Activated CD8-positive, alpha-beta T cell treated with anti-CD3 and anti-CD28 coated beads for 36 hours (primary cell): ENCODE measurements around the gene TGFBR2. TPM values are rescaled to one million over a fixed set of nuclear protein-coding genes. Genes with fewer than 3 reads are reported as not detected.
A peak's percentile ranks its signal among the peaks of the same experiment; 100 is the strongest.

ENCODE experiments used
- ATAC-seq: fragments of 200-7000 bp; cut with Tn5 transposase; one replicate; pipeline ENCODE4 v1.10.0; 2021; ENCODE audit warnings: mild to moderate bottlenecking, moderate library complexity
- CTCF ChIA-PET: fragments of 350-600 bp; sonication (Branson Sonifier 250); formaldehyde crosslinking; loops from one replicate; lab custom pipeline; 2021; ENCODE audit warnings: antibody characterized with exemption; lab: Charles Lee
- POLR2A ChIA-PET: fragments of 350-600 bp; sonication (Branson Sonifier 250); formaldehyde crosslinking; loops from one replicate; lab custom pipeline; 2021; ENCODE audit warnings: antibody characterized with exemption; lab: Charles Lee
- DNase-seq: peaks from one replicate; pipeline ENCODE4 v3.0.0-alpha.2; 2020
- H3K27ac Mint-ChIP-seq: one replicate; pipeline ENCODE4 v1.8.0; 2021; ENCODE audit warnings: mild to moderate bottlenecking, mixed read lengths
- H3K27me3 Mint-ChIP-seq: one replicate; pipeline ENCODE4 v1.8.0; 2021; ENCODE audit warnings: mixed read lengths
- H3K36me3 Mint-ChIP-seq: one replicate; pipeline ENCODE4 v1.8.0; 2021; ENCODE audit warnings: low read depth, mixed read lengths
- H3K4me1 Mint-ChIP-seq: one replicate; pipeline ENCODE4 v1.8.0; 2021; ENCODE audit warnings: low read depth, mixed read lengths
- H3K4me3 Mint-ChIP-seq: one replicate; pipeline ENCODE4 v1.8.0; 2021; ENCODE audit warnings: mild to moderate bottlenecking, moderate library complexity, mixed read lengths
- H3K9me3 Mint-ChIP-seq: one replicate; pipeline ENCODE4 v1.8.0; 2021; ENCODE audit warnings: mixed read lengths
- intact Hi-C: fragments of 100-400 bp; cut with micrococcal nuclease; formaldehyde crosslinking; loops from one replicate; pipeline ENCODE4 v1.10.0; 2022
- total RNA-seq, 2 experiments: library from RNA; stranded (reverse); gene quantifications; one replicate each; pipeline ENCODE4 v1.2.3, GENCODE V29; 2021
- TF ChIP-seq, protein P1 (sequence below): fragments of 200-600 bp; IDR thresholded peaks from one replicate; pipeline ENCODE4 v1.8.0; 2022; ENCODE audit warnings: antibody characterized with exemption, mild to moderate bottlenecking

The TGFBR2 gene
- total RNA-seq, 2 experiments from 2014 or later, result 49.1 to 50.0 TPM

- ChIA-PET CTCF (interaction anchor here (1.2 to 1.7 kb wide), 3 partner anchors 20 to 606 kb away, joined by 3 to 9 read pairs (median 5); no protein-coding TSS in a partner anchor), POLR2A (interaction anchor here (0.9 to 11.8 kb wide), 7 partner anchors 8 to 45 kb away, joined by 3 to 173 read pairs (median 4); no protein-coding TSS in a partner anchor)
Measured at GRCh38 chr3:30648670-30649357, 42.4 kb downstream of the TGFBR2 start.

DNA sequence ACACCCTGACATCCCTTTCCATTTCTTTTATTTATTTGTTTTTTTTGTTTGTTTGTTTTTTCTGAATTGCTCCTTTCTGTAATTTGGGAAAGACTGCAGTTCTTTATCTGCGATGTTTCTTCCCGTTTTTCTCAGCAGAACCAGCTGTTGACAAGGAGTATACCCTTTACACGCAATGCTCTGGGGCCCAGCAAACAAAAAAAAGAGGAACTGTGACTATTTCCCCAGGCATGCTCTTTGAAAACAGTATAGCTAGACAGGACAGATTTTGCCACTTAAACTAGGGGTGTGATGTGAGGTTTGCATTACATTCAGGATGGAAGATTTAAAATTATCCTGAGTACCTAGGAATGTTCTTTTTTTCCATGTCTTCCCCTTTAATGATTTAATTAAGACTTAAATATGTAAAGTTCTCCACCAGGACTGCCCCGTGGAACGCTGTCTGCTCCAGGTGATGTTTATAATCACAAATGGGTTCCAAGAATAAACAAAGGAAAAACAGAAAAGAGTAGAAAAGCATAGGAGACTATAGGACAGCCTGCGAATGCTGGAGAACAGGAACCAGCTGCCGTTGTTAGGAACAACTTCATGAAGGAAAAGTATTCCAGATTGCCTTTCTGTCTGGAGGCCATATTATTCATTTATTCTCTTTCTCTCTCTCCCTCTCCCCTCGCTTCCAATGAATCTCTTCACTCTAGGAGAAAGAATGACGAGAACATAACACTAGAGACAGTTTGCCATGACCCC is 43.3 kb downstream of the TGFBR2 start:
- Mint-ChIP-seq H3K27me3 (no peaks in the 10 kb centered on the region), H3K9me3 (no peaks in the 10 kb centered on the region), H3K4me3 (no peak overlapping the region), H3K4me1 (peaks cover 100% of the 10 kb centered on the region), H3K36me3 (peaks cover 94% of the 10 kb centered on the region), H3K27ac (peak overlapping the region; percentile 98)
- ChIA-PET POLR2A (interaction anchor here (1.2 to 1.3 kb wide), 2 partner anchors 12 to 28 kb away, joined by 3 read pairs; no protein-coding TSS in a partner anchor), CTCF (no interaction called here)
- ATAC-seq, result no peak
- no peak for DNase-seq
- intact Hi-C loops, result no loop called here
- TF ChIP-seq, protein P1, sequence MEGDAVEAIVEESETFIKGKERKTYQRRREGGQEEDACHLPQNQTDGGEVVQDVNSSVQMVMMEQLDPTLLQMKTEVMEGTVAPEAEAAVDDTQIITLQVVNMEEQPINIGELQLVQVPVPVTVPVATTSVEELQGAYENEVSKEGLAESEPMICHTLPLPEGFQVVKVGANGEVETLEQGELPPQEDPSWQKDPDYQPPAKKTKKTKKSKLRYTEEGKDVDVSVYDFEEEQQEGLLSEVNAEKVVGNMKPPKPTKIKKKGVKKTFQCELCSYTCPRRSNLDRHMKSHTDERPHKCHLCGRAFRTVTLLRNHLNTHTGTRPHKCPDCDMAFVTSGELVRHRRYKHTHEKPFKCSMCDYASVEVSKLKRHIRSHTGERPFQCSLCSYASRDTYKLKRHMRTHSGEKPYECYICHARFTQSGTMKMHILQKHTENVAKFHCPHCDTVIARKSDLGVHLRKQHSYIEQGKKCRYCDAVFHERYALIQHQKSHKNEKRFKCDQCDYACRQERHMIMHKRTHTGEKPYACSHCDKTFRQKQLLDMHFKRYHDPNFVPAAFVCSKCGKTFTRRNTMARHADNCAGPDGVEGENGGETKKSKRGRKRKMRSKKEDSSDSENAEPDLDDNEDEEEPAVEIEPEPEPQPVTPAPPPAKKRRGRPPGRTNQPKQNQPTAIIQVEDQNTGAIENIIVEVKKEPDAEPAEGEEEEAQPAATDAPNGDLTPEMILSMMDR, result no peak

More at GRCh38 chr3:30648670-30649357, 42.4 kb downstream of the TGFBR2 start:
- peaks cover 100% of the 10 kb centered on the region for H3K4me1 Mint-ChIP-seq
- TF ChIP-seq, protein P1, result no peak
- H3K9me3 Mint-ChIP-seq, result no peaks in the 10 kb centered on the region
- H3K27ac Mint-ChIP-seq, result peak overlapping the region; percentile 98
- intact Hi-C loops, result no loop called here
- ATAC-seq (no peak), DNase-seq (no peak)
- H3K4me3 Mint-ChIP-seq, result no peak overlapping the region
- H3K36me3 Mint-ChIP-seq, result peaks cover 89% of the 10 kb centered on the region
- H3K27me3 Mint-ChIP-seq, result no peaks in the 10 kb centered on the region

DNA sequence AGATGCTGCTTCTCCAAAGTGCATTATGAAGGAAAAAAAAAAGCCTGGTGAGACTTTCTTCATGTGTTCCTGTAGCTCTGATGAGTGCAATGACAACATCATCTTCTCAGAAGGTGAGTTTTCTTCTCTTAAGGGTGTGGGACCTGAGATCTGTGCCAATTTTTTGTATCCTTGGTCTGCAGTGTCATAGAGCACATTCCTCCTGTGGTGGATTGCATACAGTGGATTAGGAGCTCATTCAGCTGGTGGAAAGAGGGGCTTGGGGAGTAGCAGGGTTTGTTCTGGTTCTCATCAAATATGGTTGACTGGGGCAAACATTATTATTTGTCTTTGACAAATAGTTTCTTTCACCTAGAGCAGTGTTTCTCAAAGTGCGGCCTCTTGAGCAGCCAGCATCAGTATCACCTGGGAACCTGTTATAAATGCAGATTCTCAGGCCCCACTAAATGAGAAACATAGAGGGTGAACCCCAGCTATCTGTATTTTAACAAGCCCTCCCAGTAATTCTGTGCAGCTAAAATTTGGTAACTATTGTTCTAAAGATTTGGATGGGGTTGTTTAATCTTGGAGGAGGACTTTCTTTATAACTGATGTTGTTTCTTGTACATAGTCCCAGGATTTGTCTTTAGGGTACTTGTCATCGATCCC is 44.1 kb downstream of the TGFBR2 start:
- Mint-ChIP-seq H3K27ac (peak overlapping the region; percentile 98), H3K27me3 (no peaks in the 10 kb centered on the region), H3K4me1 (peaks cover 100% of the 10 kb centered on the region), H3K36me3 (peaks cover 95% of the 10 kb centered on the region), H3K4me3 (peak overlapping the region; percentile 5), H3K9me3 (no peaks in the 10 kb centered on the region)
- ATAC-seq (no peak), DNase-seq (no peak)
- intact Hi-C loops, result no loop called here
- TF ChIP-seq, protein P1, result no peak
- POLR2A ChIA-PET, result interaction anchor here (0.6 to 1.3 kb wide), 3 partner anchors 12 to 1713 kb away, joined by 3 read pairs; no protein-coding TSS in a partner anchor
- CTCF ChIA-PET, result no interaction called here

GRCh38 chr3:30654269-30654668 is 47.9 kb downstream of the TGFBR2 start:
- no peak for ATAC-seq
- TF ChIP-seq, protein P1, result no peak
- no peaks in the 10 kb centered on the region for H3K9me3 Mint-ChIP-seq
- DNase-seq, result no peak
- intact Hi-C loops, result loop anchor here (2.0 kb wide), 1 partner anchor 13 kb away; no protein-coding TSS in a partner anchor
- CTCF ChIA-PET, result interaction anchor here (1.4 to 5.5 kb wide), 3 partner anchors 10 to 38 kb away, joined by 4 to 26 read pairs (median 7); no protein-coding TSS in a partner anchor
- peak overlapping the region; percentile 98 for H3K27ac Mint-ChIP-seq
- H3K4me3 Mint-ChIP-seq, result peak overlapping the region; percentile 40
- H3K27me3 Mint-ChIP-seq, result no peaks in the 10 kb centered on the region
- peaks cover 100% of the 10 kb centered on the region for H3K4me1 Mint-ChIP-seq
- H3K36me3 Mint-ChIP-seq, result peaks cover 94% of the 10 kb centered on the region
- POLR2A ChIA-PET, result interaction anchor here (1.5 to 8.6 kb wide), 8 partner anchors 10 to 47 kb away, joined by 5 to 173 read pairs (median 32); partner anchors contain the start of gene TGFBR2
